Psoas muscle (tissue), 8 donors: ENCODE data around the gene RGS5. TPM values are rescaled to one million over a fixed set of nuclear protein-coding genes. Genes with fewer than 3 reads are reported as not detected.

Experiments
- ATAC-seq, 4 donors: fragments of 200-7000 bp; cut with Tn5 transposase; one replicate each; pipeline ENCODE4 v1.9.1; 2020; ENCODE audit warnings: moderate library complexity in 3 of 4, mild to moderate bottlenecking in 2 of 4
- DNase-seq, 2 donors: peaks; one replicate each; pipeline ENCODE4 v3.0.0-alpha.2; 2020
- H3K27ac ChIP-seq: fragments of 200-600 bp; one replicate; pipeline ENCODE4 v1.8.0; 2022
- H3K27me3 ChIP-seq, 3 donors: fragments of 200-600 bp in 1 of 3; one replicate each; pipeline versions ENCODE4 v1.6.1 to v1.8.0; 2013 to 2022; ENCODE audit warnings: low read length in 2 of 3, mild to moderate bottlenecking in 2 of 3, moderate library complexity in 1 of 3; ENCODE audit not compliant: insufficient read depth in 3 of 3
- H3K36me3 ChIP-seq, 2 donors: fragments of 200-600 bp in 1 of 2; one replicate each; pipeline versions ENCODE4 v1.6.1 to v1.8.0; 2013 to 2022; ENCODE audit warnings: low read depth in 1 of 2, mild to moderate bottlenecking in 1 of 2, moderate library complexity in 1 of 2; ENCODE audit not compliant: insufficient read depth in 1 of 2
- H3K4me1 ChIP-seq: fragments of 200-600 bp; one replicate; pipeline ENCODE4 v1.8.0; 2022
- H3K4me3 ChIP-seq: fragments of 200-600 bp; one replicate; pipeline ENCODE4 v1.8.0; 2022; ENCODE audit warnings: mild to moderate bottlenecking
- H3K9me3 ChIP-seq: fragments of 200-600 bp; one replicate; pipeline ENCODE4 v1.8.0; 2022
- CTCF ChIP-seq: fragments of 200-600 bp; IDR thresholded peaks from one replicate; pipeline ENCODE4 v1.8.0; 2022; ENCODE audit warnings: antibody characterized with exemption
- WGBS, 3 donors: extraction: QIAGEN DNeasy Blood & Tissue Kit; methylation state at CpG; one replicate each; pipeline versions ENCODE4 v1.1.6 to v1.1.7; 2013; 5-methylcytosine and 5-hydroxymethylcytosine counted together
- intact Hi-C, 2 donors: fragments of 100-400 bp; cut with DNase I; formaldehyde crosslinking; loops; one replicate each; pipeline versions ENCODE4 v1.11.0 to v1.14.2; 2022
- polyA plus RNA-seq, 3 donors: library from polyadenylated mRNA; stranded (reverse); fragments of 200-250 nt; gene quantifications; one replicate each; pipeline ENCODE4 v1.2.3, GENCODE V29; 2013
- total RNA-seq, 4 donors: library from RNA; stranded (reverse); fragmentation: NEBNext Ultra II Directional in 2 of 4; extraction: Animal tissue kit (Norgen Biotek cat#: 25700) in 2 of 4; gene quantifications; one replicate each; pipeline versions ENCODE4 v1.2.1 to v1.2.4, GENCODE V29; 2021 to 2023
- donor health status: healthy with polysubstance abuse.
- donor health status: DM: no; HTN: no; CAD: no; lungs with moderate emphysema.
- donor health status: Bipolar disorder and iron deficiency.
- donor health status: healthy.
- donor health status: DM: yes; HTN: yes; CAD: no.
- donor health status: DM: no; HTN: no; CAD: no.
- donor health status: DM: no; HTN: no; CAD: no.
- donor health status: DM: yes; HTN: yes; CAD: no.

Gene RGS5
- total and polyA plus RNA-seq, 7 donors = 31.0 to 313 (median 109) TPM

GRCh38 chr1:163170975-163171676, 31.6 kb downstream of the RGS5 start:
- intact Hi-C loops = loop anchor here (5.0 to 10.0 kb wide), 2 partner anchors 96 to 99 kb away; no protein-coding TSS in a partner anchor
- Histone ChIP-seq H3K27me3 (no peaks in the 10 kb centered on the region), H3K4me3 (no peak overlapping the region), H3K36me3 (no peaks in the 10 kb centered on the region), H3K27ac (no peak overlapping the region), H3K9me3 (no peaks in the 10 kb centered on the region), H3K4me1 (no peaks in the 10 kb centered on the region)
- no peak for ATAC-seq
- WGBS, 3 donors = 73 to 80% (median 74%) methylated on average over 5 of the region's 5 CpGs
- peak; percentile 18 for TF ChIP-seq CTCF
- no peak for DNase-seq

DNA sequence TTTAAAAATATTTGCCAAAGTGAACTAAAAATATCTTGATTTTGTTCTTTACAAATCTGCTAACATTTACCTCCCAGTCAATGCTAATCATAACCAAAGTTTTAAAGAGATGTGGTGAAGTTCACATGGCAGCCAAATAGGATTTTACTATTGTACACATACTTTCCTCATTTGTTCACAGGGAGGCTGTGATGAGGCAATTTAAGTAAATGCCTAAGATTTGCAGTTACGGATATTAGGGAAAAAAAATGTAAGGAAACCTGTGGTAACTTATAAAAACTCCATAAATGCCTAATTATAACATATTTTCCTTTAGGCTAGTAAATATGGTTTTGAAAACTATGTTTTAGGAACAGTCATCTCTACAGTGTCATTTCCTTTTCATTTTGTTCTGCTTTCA, 32.4 kb downstream of the RGS5 start:
- no peak for TF ChIP-seq CTCF
- H3K27me3 ChIP-seq = no peaks in the 10 kb centered on the region
- ATAC-seq = no peak
- intact Hi-C loops = loop anchor here (5.0 to 10.0 kb wide), 2 partner anchors 96 to 98 kb away; no protein-coding TSS in a partner anchor
- no peak overlapping the region for H3K4me3 ChIP-seq
- H3K9me3 ChIP-seq = no peaks in the 10 kb centered on the region
- no peaks in the 10 kb centered on the region for H3K4me1 ChIP-seq
- DNase-seq = no peak
- 86 to 89% (median 86%) methylated on average over 1 of the region's 1 CpG for WGBS, 3 donors
- H3K27ac ChIP-seq = no peak overlapping the region
- H3K36me3 ChIP-seq = no peaks in the 10 kb centered on the region

DNA sequence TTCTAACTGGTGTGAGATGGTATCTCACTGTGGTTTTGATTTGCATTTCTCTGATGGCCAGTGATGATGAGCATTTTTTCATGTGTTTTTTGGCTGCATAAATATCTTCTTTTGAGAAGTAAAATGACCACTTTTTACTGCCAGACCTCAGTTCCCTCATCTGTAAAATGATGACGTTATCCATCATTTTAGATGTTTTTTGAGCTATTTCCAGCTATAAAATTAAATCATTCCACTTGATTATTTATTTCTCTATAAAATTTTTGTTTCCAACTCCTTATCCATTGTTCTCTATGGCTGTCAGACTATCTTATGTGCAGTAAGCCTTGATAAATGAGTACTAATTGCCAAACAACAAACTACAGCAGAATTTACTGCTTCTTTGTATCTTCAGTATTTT, 33.2 kb downstream of the RGS5 start:
- intact Hi-C loops = no loop called here
- TF ChIP-seq CTCF = no peak
- no peaks in the 10 kb centered on the region for H3K9me3 ChIP-seq
- H3K27ac ChIP-seq = no peak overlapping the region
- no peaks in the 10 kb centered on the region for H3K27me3 ChIP-seq
- ATAC-seq (no peak), DNase-seq (no peak)
- H3K4me1 ChIP-seq = no peaks in the 10 kb centered on the region
- WGBS, 3 donors = 71 to 90% (median 83%) methylated on average over 1 of the region's 1 CpG
- H3K36me3 ChIP-seq = no peaks in the 10 kb centered on the region
- H3K4me3 ChIP-seq = no peak overlapping the region

- Histone ChIP-seq H3K36me3 (no peaks in the 10 kb centered on the region), H3K27ac (no peak overlapping the region), H3K27me3 (no peaks in the 10 kb centered on the region), H3K4me1 (no peaks in the 10 kb centered on the region), H3K4me3 (no peak overlapping the region), H3K9me3 (no peaks in the 10 kb centered on the region)
- ATAC-seq (peak in 3 of 4 donors; percentile 30 to 59 (median 51)), DNase-seq (no peak)
- 7 to 18% (median 10%) methylated on average over 1 of the region's 1 CpG for WGBS, 3 donors
- intact Hi-C loops = no loop called here
- no peak for TF ChIP-seq CTCF
Measured at GRCh38 chr1:163168053-163168452, 34.7 kb downstream of the RGS5 start.
